ENCODE results near the gene DGKG. TPM values are rescaled to one million over a fixed set of nuclear protein-coding genes. Genes with fewer than 3 reads are reported as not detected.

DGKG gene
- total and polyA plus RNA-seq, 2 donors (not counting 1 experiment from before 2014, with no cell fraction given): 0.67 to 10.9 TPM

DNA sequence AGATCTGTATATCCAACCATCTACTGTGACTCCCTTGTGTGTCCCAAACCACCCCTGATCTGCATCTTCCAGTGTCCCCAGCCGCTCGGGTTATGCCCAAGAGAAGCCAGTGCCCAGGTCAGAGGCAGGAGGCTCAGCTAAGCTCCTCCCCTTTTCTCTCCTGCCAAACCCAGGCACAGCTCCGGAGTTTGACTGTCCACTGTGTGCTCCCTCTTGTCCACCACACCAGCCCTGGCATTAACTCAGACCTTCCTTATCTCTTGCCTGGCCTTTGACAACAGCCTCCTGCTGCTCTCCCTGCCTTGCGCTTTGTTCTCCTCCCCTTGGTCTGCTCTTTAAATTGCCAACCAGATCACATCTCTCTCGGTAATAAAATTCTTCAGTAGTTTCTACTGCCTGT, 39.3 kb downstream of the DGKG start:
- Histone ChIP-seq H3K27me3 (replicated peaks in 1 of 4; ENCODE audit: control extremely low read depth in 1 of 4, control insufficient read depth in 3 of 4, insufficient read depth in 4 of 4, low read length in 3 of 4) (no peaks in the 10 kb centered on the region), H3K4me1 (ENCODE audit: control insufficient read depth in 2 of 2, insufficient read depth in 2 of 2, low read length in 2 of 2) (no peaks in the 10 kb centered on the region), H2AFZ (ENCODE audit: insufficient read depth, low read depth, low read length, poor library complexity, severe bottlenecking) (no peak overlapping the region), H4K20me1 (ENCODE audit: control insufficient read depth, insufficient read depth, low read length, poor library complexity, severe bottlenecking) (no peaks in the 10 kb centered on the region), H3K27ac (ENCODE audit: low read length in 2 of 2) (no peak overlapping the region), H3K79me2 (ENCODE audit: control insufficient read depth, insufficient read depth, low read length) (no peaks in the 10 kb centered on the region), H3K36me3 (replicated peaks in 1 of 2; ENCODE audit: control extremely low read depth in 1 of 2, control insufficient read depth in 1 of 2, extremely low read depth in 1 of 2, insufficient read depth in 2 of 2, low read length in 1 of 2) (no peaks in the 10 kb centered on the region), H3K4me3 (ENCODE audit: control extremely low read depth in 1 of 5, extremely low read depth in 1 of 5, insufficient read depth in 1 of 5, low read depth in 2 of 5, low read length in 4 of 5) (no peak overlapping the region), H3K4me2 (replicated peaks; ENCODE audit: low read depth, low read length, poor library complexity, severe bottlenecking) (no peak overlapping the region), H3K9me3 (ENCODE audit: control extremely low read depth in 1 of 3, control insufficient read depth in 2 of 3, insufficient read depth in 1 of 3, low read length in 2 of 3) (no peaks in the 10 kb centered on the region), H3K9ac (ENCODE audit: low read length) (no peak overlapping the region)
- ChIA-PET POLR2A (no interaction called here), CTCF (interaction anchor here (1.2 kb wide), 1 partner anchor 8 kb away, joined by 3 read pairs; no protein-coding TSS in a partner anchor)
- Mint-ChIP-seq H3K9me3 (ENCODE audit: insufficient read depth) (no peaks in the 10 kb centered on the region), H3K4me1 (no peaks in the 10 kb centered on the region), H3K27me3 (no peaks in the 10 kb centered on the region), H3K4me3 (no peak overlapping the region), H3K27ac (no peak overlapping the region)
- WGBS (ENCODE audit: insufficient coverage): 95% methylated on average over 3 of the region's 5 CpGs
- intact Hi-C loops (cut with micrococcal nuclease): no loop called here
- ATAC-seq (ENCODE audit: low read depth) (no peak), DNase-seq (no peak)
- no peak for TF ChIP-seq CTCF (IDR thresholded peaks at IDR 0.05)
- no peak for TF ChIP-seq EZH2 (IDR thresholded peaks at IDR 0.05; ENCODE audit: borderline replicate concordance, insufficient read depth, low read depth, low read length, poor library complexity, severe bottlenecking)

- Histone ChIP-seq H3K4me1 (ENCODE audit: control insufficient read depth in 2 of 2, insufficient read depth in 2 of 2, low read length in 2 of 2) (no peaks in the 10 kb centered on the region), H3K4me2 (replicated peaks; ENCODE audit: low read depth, low read length, poor library complexity, severe bottlenecking) (no peak overlapping the region), H3K79me2 (ENCODE audit: control insufficient read depth, insufficient read depth, low read length) (no peaks in the 10 kb centered on the region), H4K20me1 (ENCODE audit: control insufficient read depth, insufficient read depth, low read length, poor library complexity, severe bottlenecking) (no peaks in the 10 kb centered on the region), H3K9ac (ENCODE audit: low read length) (no peak overlapping the region), H3K27me3 (replicated peaks in 1 of 4; ENCODE audit: control extremely low read depth in 1 of 4, control insufficient read depth in 3 of 4, insufficient read depth in 4 of 4, low read length in 3 of 4) (no peaks in the 10 kb centered on the region), H2AFZ (ENCODE audit: insufficient read depth, low read depth, low read length, poor library complexity, severe bottlenecking) (no peak overlapping the region), H3K9me3 (ENCODE audit: control extremely low read depth in 1 of 3, control insufficient read depth in 2 of 3, insufficient read depth in 1 of 3, low read length in 2 of 3) (no peaks in the 10 kb centered on the region), H3K4me3 (ENCODE audit: control extremely low read depth in 1 of 5, extremely low read depth in 1 of 5, insufficient read depth in 1 of 5, low read depth in 2 of 5, low read length in 4 of 5) (no peak overlapping the region), H3K36me3 (replicated peaks in 1 of 2; ENCODE audit: control extremely low read depth in 1 of 2, control insufficient read depth in 1 of 2, extremely low read depth in 1 of 2, insufficient read depth in 2 of 2, low read length in 1 of 2) (no peaks in the 10 kb centered on the region), H3K27ac (ENCODE audit: low read length in 2 of 2) (no peak overlapping the region)
- TF ChIP-seq CTCF (IDR thresholded peaks at IDR 0.05): no peak
- TF ChIP-seq EZH2 (IDR thresholded peaks at IDR 0.05; ENCODE audit: borderline replicate concordance, insufficient read depth, low read depth, low read length, poor library complexity, severe bottlenecking): no peak
- H3K9me3 Mint-ChIP-seq (ENCODE audit: insufficient read depth): no peaks in the 10 kb centered on the region
- ATAC-seq (ENCODE audit: low read depth) (no peak), DNase-seq (no peak)
- CTCF ChIA-PET: interaction anchor here (1.2 kb wide), 1 partner anchor 9 kb away, joined by 3 read pairs; no protein-coding TSS in a partner anchor
- no peak overlapping the region for H3K4me3 Mint-ChIP-seq
- intact Hi-C loops (cut with micrococcal nuclease): no loop called here
- POLR2A ChIA-PET: no interaction called here
- 100% methylated on average over 3 of the region's 3 CpGs for WGBS (ENCODE audit: insufficient coverage)
- H3K27me3 Mint-ChIP-seq: no peaks in the 10 kb centered on the region
- no peaks in the 10 kb centered on the region for H3K4me1 Mint-ChIP-seq
- no peak overlapping the region for H3K27ac Mint-ChIP-seq
Measured at GRCh38 chr3:186321746-186322145, 40.3 kb downstream of the DGKG start.

All from B cell (primary cell).